K562 (cell line): ENCODE results near the gene ARHGAP35. TPM values are rescaled to one million over a fixed set of nuclear protein-coding genes. Genes with fewer than 3 reads are reported as not detected.

Experiments used
- HDGF ChIP-seq: fragments of 450-650 bp; IDR thresholded peaks from 2 replicates; pipeline ENCODE4 v1.6.1; 2016
- HMG20B ChIP-seq: fragments of 250-450 bp; sonication (Bioruptor Pico); IDR thresholded peaks from 2 replicates; pipeline ENCODE4 v1.5.0; 2021; ENCODE audit warnings: mild to moderate bottlenecking
- MBD2 ChIP-seq: sonication (generic); IDR thresholded peaks from 2 replicates; pipeline ENCODE4 v1.6.1; 2016; ENCODE audit warnings: low read depth, borderline replicate concordance
- NR2C2 ChIP-seq, 2 experiments: fragments of 200-800 bp in 1 of 2; sonication (Bioruptor generic) in 1 of 2; sonication (generic) in 1 of 2; formaldehyde crosslinking in 1 of 2; IDR thresholded peaks; 2 replicates each; pipeline versions ENCODE4 v1.6.1 to v1.8.0; 2016 to 2022; ENCODE audit warnings: mild to moderate bottlenecking in 1 of 2, missing compliant biosample characterization in 1 of 2, missing genetic modification characterization in 1 of 2, missing genetic modification reagents in 1 of 2
- SMARCA4 ChIP-seq: fragments of 450-650 bp; IDR thresholded peaks from 2 replicates; pipeline ENCODE4 v1.6.1; 2016
- STAT5B ChIP-seq: fragments of 250-450 bp; sonication (Bioruptor Pico); IDR thresholded peaks from 2 replicates; pipeline ENCODE4 v1.8.0; 2021; ENCODE audit warnings: mild to moderate bottlenecking, inconsistent platforms
- ZBTB40 ChIP-seq, 2 experiments: fragments of 450-650 bp in 1 of 2; sonication (generic) in 1 of 2; formaldehyde crosslinking in 1 of 2; IDR thresholded peaks; 2 replicates each; pipeline versions ENCODE4 v1.7.1 to v1.9.0; 2016 to 2022; ENCODE audit warnings: inconsistent platforms in 1 of 2, mild to moderate bottlenecking in 1 of 2, missing genetic modification reagents in 1 of 2
- polyA plus RNA-seq, 8 experiments: library from polyadenylated mRNA; depleted of rRNA in 4 of 8; stranded (reverse) in 5 of 8; unstranded in 3 of 8; fragments of >200 nt; fragmentation: Nextera tagmentation in 2 of 8; fragmentation: Illumina TruSeq in 1 of 8; extraction: Ambion mirVana in 2 of 8; extraction: Trizol in 1 of 8; gene quantifications; 2 replicates each; pipeline versions ENCODE4 v1.2.1 to v1.2.3, GENCODE V29; 2011 to 2014; ENCODE audit warnings: inconsistent platforms in 1 of 8, missing spikeins in 1 of 8
- total RNA-seq, 7 experiments: library from RNA; depleted of rRNA in 6 of 7; stranded (reverse); fragments of >200 nt in 6 of 7; fragmentation: Illumina TruSeq in 2 of 7; extraction: Trizol in 2 of 7; gene quantifications; 2 replicates each; pipeline versions ENCODE4 v1.2.1 to v1.2.3, GENCODE V29; 2011 to 2021; ENCODE audit warnings: low replicate concordance in 1 of 7
- TF ChIP-seq, protein P1 (sequence below), 2 experiments: fragments of 450-650 bp; formaldehyde crosslinking in 1 of 2; IDR thresholded peaks; 2 replicates each; pipeline versions ENCODE4 v1.4.0 to v1.6.1; 2014 to 2020; ENCODE audit warnings: mild to moderate bottlenecking in 2 of 2, borderline replicate concordance in 1 of 2, low read depth in 1 of 2

ARHGAP35 gene
- total and polyA plus RNA-seq, 9 of the 15 experiments (the other 6 are each of a cell fraction or from before 2014, with no cell fraction given) = 0.27 to 26.4 (median 10.2) TPM

- TF ChIP-seq ZBTB40 (IDR thresholded peaks at IDR 0.05) = peak; percentile 95
- no peak for TF ChIP-seq ZBTB40 (CRISPR knock-in tag; IDR thresholded peaks at IDR 0.05)
- TF ChIP-seq, protein P1, sequence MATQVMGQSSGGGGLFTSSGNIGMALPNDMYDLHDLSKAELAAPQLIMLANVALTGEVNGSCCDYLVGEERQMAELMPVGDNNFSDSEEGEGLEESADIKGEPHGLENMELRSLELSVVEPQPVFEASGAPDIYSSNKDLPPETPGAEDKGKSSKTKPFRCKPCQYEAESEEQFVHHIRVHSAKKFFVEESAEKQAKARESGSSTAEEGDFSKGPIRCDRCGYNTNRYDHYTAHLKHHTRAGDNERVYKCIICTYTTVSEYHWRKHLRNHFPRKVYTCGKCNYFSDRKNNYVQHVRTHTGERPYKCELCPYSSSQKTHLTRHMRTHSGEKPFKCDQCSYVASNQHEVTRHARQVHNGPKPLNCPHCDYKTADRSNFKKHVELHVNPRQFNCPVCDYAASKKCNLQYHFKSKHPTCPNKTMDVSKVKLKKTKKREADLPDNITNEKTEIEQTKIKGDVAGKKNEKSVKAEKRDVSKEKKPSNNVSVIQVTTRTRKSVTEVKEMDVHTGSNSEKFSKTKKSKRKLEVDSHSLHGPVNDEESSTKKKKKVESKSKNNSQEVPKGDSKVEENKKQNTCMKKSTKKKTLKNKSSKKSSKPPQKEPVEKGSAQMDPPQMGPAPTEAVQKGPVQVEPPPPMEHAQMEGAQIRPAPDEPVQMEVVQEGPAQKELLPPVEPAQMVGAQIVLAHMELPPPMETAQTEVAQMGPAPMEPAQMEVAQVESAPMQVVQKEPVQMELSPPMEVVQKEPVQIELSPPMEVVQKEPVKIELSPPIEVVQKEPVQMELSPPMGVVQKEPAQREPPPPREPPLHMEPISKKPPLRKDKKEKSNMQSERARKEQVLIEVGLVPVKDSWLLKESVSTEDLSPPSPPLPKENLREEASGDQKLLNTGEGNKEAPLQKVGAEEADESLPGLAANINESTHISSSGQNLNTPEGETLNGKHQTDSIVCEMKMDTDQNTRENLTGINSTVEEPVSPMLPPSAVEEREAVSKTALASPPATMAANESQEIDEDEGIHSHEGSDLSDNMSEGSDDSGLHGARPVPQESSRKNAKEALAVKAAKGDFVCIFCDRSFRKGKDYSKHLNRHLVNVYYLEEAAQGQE (IDR thresholded peaks at IDR 0.05; ENCODE audit: borderline replicate concordance) = peak; percentile 83
- TF ChIP-seq, protein P1 (CRISPR knock-in tag; IDR thresholded peaks at IDR 0.05; ENCODE audit: low read depth) = peak; percentile 15; the same call in 1 of the 2 replicates
- TF ChIP-seq SMARCA4 = peak; percentile 46; the same call in 1 of the 2 replicates
- TF ChIP-seq STAT5B = no peak
- peak; percentile 98 for TF ChIP-seq MBD2
- no peak for TF ChIP-seq HDGF
- peak; percentile 82 for TF ChIP-seq NR2C2 (CRISPR knock-in tag; IDR thresholded peaks at IDR 0.05)
- peak; percentile 95 for TF ChIP-seq NR2C2 (tag; IDR thresholded peaks at IDR 0.05)
- TF ChIP-seq HMG20B (CRISPR knock-in tag) = no peak
Measured at GRCh38 chr19:46850228-46851203, 10.3 kb upstream of the ARHGAP35 start, which contains the start of gene AP2S1 (continued).
